Neural cell (in vitro differentiated cells): Measurements from ENCODE around the gene ARL6IP5.

Experiments used
- EZH2 ChIP-seq: fragments of 200-600, 300-800 bp; shearing (Covaris generic), sonication (generic); IDR thresholded peaks from 2 replicates; pipeline ENCODE4 v1.6.1; 2014; ENCODE audit warnings: antibody characterized with exemption, low read length, borderline replicate concordance, mild to moderate bottlenecking; ENCODE audit not compliant: insufficient read depth, poor library complexity, severe bottlenecking
- TF ChIP-seq, protein P1 (sequence below): fragments of 450-650 bp; IDR thresholded peaks from 2 replicates; pipeline ENCODE4 v1.5.1; 2014; ENCODE audit warnings: antibody characterized with exemption, mild to moderate bottlenecking, moderate library complexity; ENCODE audit not compliant: poor library complexity, severe bottlenecking

DNA sequence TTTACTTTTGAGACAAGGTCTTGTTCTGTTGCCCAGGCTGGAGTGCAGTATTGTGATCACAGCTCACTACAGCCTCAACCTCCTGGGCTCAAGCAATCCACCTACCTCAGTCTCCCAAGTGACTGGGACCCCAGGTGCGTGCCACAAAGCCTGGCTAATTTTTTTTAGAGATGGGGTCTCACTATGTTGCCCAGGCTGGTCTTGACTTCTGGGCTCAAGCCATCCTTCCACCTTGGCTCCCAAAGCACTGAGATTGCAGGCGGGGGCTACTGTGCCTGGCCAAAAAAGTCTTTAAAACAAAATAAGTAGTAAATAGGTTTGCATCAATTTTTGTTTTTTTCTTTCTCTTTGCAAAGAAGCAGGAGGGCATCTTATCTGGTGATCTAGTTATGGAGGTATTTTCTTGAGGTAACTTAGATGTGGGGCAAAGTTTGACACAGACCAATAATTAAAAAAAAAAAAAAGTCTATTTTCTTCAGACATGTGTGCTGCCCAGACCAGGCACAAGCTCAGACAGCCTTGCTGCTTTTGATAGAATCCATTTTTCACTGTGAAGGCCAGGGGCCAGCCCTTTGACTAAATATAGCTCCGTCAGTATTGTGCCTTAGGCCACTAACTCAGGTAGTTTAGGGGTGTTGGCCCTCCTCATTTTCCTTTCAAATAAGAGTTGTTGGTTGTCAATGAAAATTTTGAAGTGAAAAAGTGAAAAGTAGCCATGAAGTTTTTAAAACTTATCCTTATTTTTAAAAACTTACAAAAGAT, 2.5 kb downstream of the ARL6IP5 start:
- no peak for TF ChIP-seq EZH2
- TF ChIP-seq, protein P1, sequence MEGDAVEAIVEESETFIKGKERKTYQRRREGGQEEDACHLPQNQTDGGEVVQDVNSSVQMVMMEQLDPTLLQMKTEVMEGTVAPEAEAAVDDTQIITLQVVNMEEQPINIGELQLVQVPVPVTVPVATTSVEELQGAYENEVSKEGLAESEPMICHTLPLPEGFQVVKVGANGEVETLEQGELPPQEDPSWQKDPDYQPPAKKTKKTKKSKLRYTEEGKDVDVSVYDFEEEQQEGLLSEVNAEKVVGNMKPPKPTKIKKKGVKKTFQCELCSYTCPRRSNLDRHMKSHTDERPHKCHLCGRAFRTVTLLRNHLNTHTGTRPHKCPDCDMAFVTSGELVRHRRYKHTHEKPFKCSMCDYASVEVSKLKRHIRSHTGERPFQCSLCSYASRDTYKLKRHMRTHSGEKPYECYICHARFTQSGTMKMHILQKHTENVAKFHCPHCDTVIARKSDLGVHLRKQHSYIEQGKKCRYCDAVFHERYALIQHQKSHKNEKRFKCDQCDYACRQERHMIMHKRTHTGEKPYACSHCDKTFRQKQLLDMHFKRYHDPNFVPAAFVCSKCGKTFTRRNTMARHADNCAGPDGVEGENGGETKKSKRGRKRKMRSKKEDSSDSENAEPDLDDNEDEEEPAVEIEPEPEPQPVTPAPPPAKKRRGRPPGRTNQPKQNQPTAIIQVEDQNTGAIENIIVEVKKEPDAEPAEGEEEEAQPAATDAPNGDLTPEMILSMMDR: no peak
